NT2/D1 (cell line): ENCODE measurements around the gene CALD1.

Source experiments
- SUZ12 ChIP-seq: IDR thresholded peaks from 2 replicates; pipeline ENCODE4 v1.6.1; 2011; ENCODE audit not compliant: insufficient read length, insufficient read depth; ENCODE audit errors: extremely low read depth
- YY1 ChIP-seq: IDR thresholded peaks from 2 replicates; pipeline ENCODE4 v1.6.1; 2011; ENCODE audit not compliant: insufficient read length, insufficient read depth
- ZNF274 ChIP-seq: IDR thresholded peaks from 2 replicates; pipeline ENCODE4 v1.6.1; 2011; ENCODE audit warnings: mild to moderate bottlenecking, low read depth, low read length

DNA sequence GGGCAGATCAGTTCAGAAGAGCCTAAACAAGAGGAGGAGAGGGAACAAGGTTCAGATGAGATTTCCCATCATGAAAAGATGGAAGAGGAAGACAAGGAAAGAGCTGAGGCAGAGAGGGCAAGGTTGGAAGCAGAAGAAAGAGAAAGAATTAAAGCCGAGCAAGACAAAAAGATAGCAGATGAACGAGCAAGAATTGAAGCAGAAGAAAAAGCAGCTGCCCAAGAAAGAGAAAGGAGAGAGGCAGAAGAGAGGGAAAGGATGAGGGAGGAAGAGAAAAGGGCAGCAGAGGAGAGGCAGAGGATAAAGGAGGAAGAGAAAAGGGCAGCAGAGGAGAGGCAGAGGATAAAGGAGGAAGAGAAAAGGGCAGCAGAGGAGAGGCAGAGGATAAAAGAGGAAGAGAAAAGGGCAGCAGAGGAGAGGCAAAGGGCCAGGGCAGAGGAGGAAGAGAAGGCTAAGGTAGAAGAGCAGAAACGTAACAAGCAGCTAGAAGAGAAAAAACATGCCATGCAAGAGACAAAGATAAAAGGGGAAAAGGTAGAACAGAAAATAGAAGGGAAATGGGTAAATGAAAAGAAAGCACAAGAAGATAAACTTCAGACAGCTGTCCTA lies 154.1 kb downstream of the CALD1 start:
- TF ChIP-seq ZNF274 (no peak), SUZ12 (no peak), YY1 (no peak)
